GM12878 (cell line): Measurements from ENCODE around the gene RCBTB2. TPM values are rescaled to one million over a fixed set of nuclear protein-coding genes. Genes with fewer than 3 reads are reported as not detected.

Source experiments
- ATAC-seq: fragments of 200-7000 bp; cut with Tn5 transposase; 3 replicates; pipeline ENCODE4 v1.9.1; 2020; ENCODE audit warnings: mild to moderate bottlenecking, moderate library complexity
- BruUV-seq: library from RNA; stranded (reverse); fragments of 400-500 nt; replicated peaks from 2 replicates; lab custom pipeline; 2021; lab: Mats Ljungman, UMichigan
- CTCF ChIA-PET: fragments of 300-600 bp; sonication (Branson Sonifier 250); formaldehyde crosslinking; extraction: SDS; loops from one replicate; lab custom pipeline; 2021; ENCODE audit warnings: inconsistent platforms; lab: Yijun Ruan, JAX
- POLR2A ChIA-PET: fragments of 350-600 bp; formaldehyde crosslinking; extraction: SDS; loops from one replicate; lab custom pipeline; 2021; ENCODE audit warnings: inconsistent platforms; lab: Charles Lee
- RAD21 ChIA-PET: fragments of 300-600 bp; sonication (Branson Sonifier 250); formaldehyde crosslinking; loops from one replicate; lab custom pipeline; 2023; ENCODE audit warnings: antibody characterized with exemption; ENCODE audit not compliant: unreplicated experiment; lab: Charles Lee
- SMC1A ChIA-PET: fragments of 300-600 bp; sonication (Branson Sonifier 250); formaldehyde crosslinking; loops from one replicate; lab custom pipeline; 2023; ENCODE audit not compliant: unreplicated experiment, uncharacterized antibody; lab: Charles Lee
- DNase-seq: peaks from one replicate; pipeline ENCODE4 v3.0.0-alpha.2; 2011; ENCODE audit warnings: low read depth, low spot score
- FAIRE-seq: peaks from 3 replicates; lab custom pipeline; 2011; peaks lifted over from hg19 to GRCh38; lab: Jason Lieb, UNC
- H2AFZ ChIP-seq: 2 replicates; pipeline ENCODE4 v1.6.0; 2011; ENCODE audit warnings: low read depth, low read length, control low read depth; ENCODE audit not compliant: control insufficient read depth
- H3K27ac ChIP-seq: 2 replicates; pipeline ENCODE4 v1.5.1; 2011; ENCODE audit warnings: control low read depth; ENCODE audit not compliant: control insufficient read depth, insufficient read depth
- H3K27me3 ChIP-seq, 2 experiments: replicated peaks in 1 of 2; 2 replicates each; pipeline versions ENCODE4 v1.6.0 to v1.6.1; 2011; ENCODE audit warnings: low read length in 1 of 2; ENCODE audit not compliant: control insufficient read depth in 2 of 2, insufficient read depth in 2 of 2
- H3K36me3 ChIP-seq, 2 experiments: 2 replicates each; pipeline ENCODE4 v1.5.1; 2011; ENCODE audit warnings: low read length in 1 of 2; ENCODE audit not compliant: control insufficient read depth in 2 of 2, insufficient read depth in 2 of 2
- H3K4me1 ChIP-seq: 2 replicates; pipeline ENCODE4 v1.6.1; 2011; ENCODE audit warnings: mild to moderate bottlenecking, low read length, moderate library complexity, mixed read lengths; ENCODE audit not compliant: control insufficient read depth, insufficient read depth
- H3K4me2 ChIP-seq: 2 replicates; pipeline ENCODE4 v1.6.0; 2011; ENCODE audit warnings: control low read depth; ENCODE audit not compliant: control insufficient read depth, insufficient read depth
- H3K4me3 ChIP-seq: fragments of 200-600 bp; sonication (generic); 2 replicates; pipeline ENCODE4 v1.5.1; 2016
- H3K79me2 ChIP-seq: 2 replicates; pipeline ENCODE4 v1.6.0; 2011; ENCODE audit warnings: low read length; ENCODE audit not compliant: control insufficient read depth, insufficient read depth
- H3K9ac ChIP-seq: 2 replicates; pipeline ENCODE4 v1.8.0; 2011; ENCODE audit warnings: low read length, control low read depth, mixed read lengths; ENCODE audit not compliant: control insufficient read depth, insufficient read depth
- H3K9me3 ChIP-seq: replicated peaks from 3 replicates; pipeline ENCODE4 v1.5.1; 2011; ENCODE audit warnings: mild to moderate bottlenecking, low read length; ENCODE audit not compliant: control insufficient read depth, insufficient read depth
- H4K20me1 ChIP-seq: 2 replicates; pipeline ENCODE4 v1.6.0; 2011; ENCODE audit not compliant: control insufficient read depth, insufficient read depth
- CREB1 ChIP-seq: IDR thresholded peaks from 2 replicates; pipeline ENCODE4 v1.6.1; 2012; ENCODE audit warnings: low read depth, mild to moderate bottlenecking, inconsistent platforms
- CREM ChIP-seq: IDR thresholded peaks from 2 replicates; pipeline ENCODE4 v1.6.1; 2014; ENCODE audit warnings: antibody characterized with exemption, low read depth
- EP300 ChIP-seq, 2 experiments: fragments of 150-350 bp in 1 of 2; IDR thresholded peaks; 2 replicates each; pipeline ENCODE4 v1.6.1; 2011 to 2012; ENCODE audit warnings: low read depth in 2 of 2, low read length in 2 of 2, borderline replicate concordance in 1 of 2, improper control_type of control experiment in 1 of 2, inconsistent platforms in 1 of 2; ENCODE audit not compliant: control insufficient read depth in 1 of 2
- HDAC6 ChIP-seq: fragments of 200-600 bp; sonication (generic); IDR thresholded peaks from one replicate; pipeline ENCODE4 v1.8.0; 2017; ENCODE audit warnings: antibody characterized with exemption; ENCODE audit not compliant: unreplicated experiment
- MAX ChIP-seq: IDR thresholded peaks from 2 replicates; pipeline ENCODE4 v1.6.1; 2012; ENCODE audit warnings: low read depth, low read length, improper control_type of control experiment
- MEF2B ChIP-seq: fragments of 450-650 bp; IDR thresholded peaks from 2 replicates; pipeline ENCODE4 v1.6.1; 2018; ENCODE audit warnings: mild to moderate bottlenecking, moderate library complexity; ENCODE audit not compliant: partially characterized antibody, poor library complexity, severe bottlenecking
- NBN ChIP-seq: fragments of 450-650 bp; IDR thresholded peaks from 2 replicates; pipeline ENCODE4 v1.6.1; 2016
- NFYB ChIP-seq: IDR thresholded peaks from 2 replicates; pipeline ENCODE4 v1.6.1; 2011; ENCODE audit warnings: low read depth, mild to moderate bottlenecking, low read length, improper control_type of control experiment, moderate library complexity; ENCODE audit not compliant: insufficient read depth
- PAX5 ChIP-seq: IDR thresholded peaks from 2 replicates; pipeline ENCODE4 v1.6.1; 2011; ENCODE audit warnings: low read depth, low read length, borderline replicate concordance
- PML ChIP-seq: IDR thresholded peaks from 2 replicates; pipeline ENCODE4 v1.6.1; 2012; ENCODE audit warnings: low read length, inconsistent platforms
- SUZ12 ChIP-seq: fragments of 200-600 bp; sonication (generic); IDR thresholded peaks from one replicate; pipeline ENCODE4 v1.6.1; 2018; ENCODE audit warnings: antibody characterized with exemption, mild to moderate bottlenecking; ENCODE audit not compliant: unreplicated experiment
- YY1 ChIP-seq: IDR thresholded peaks from 2 replicates; pipeline ENCODE4 v1.6.1; 2011; ENCODE audit warnings: low read depth, mild to moderate bottlenecking, low read length
- ZZZ3 ChIP-seq: IDR thresholded peaks from 2 replicates; pipeline ENCODE4 v1.6.1; 2011; ENCODE audit warnings: low read depth; ENCODE audit not compliant: control insufficient read depth, insufficient read length
- WGBS: methylation state at CpG from one replicate; pipeline ENCODE4 v1.1.6; 2016; ENCODE audit warnings: low lambda C conversion rate; ENCODE audit not compliant: insufficient replicate concordance, insufficient coverage; ENCODE audit errors: missing lambda C conversion rate; 5-methylcytosine and 5-hydroxymethylcytosine counted together
- in situ Hi-C: fragments of 300-500 bp; cut with MboI; formaldehyde crosslinking; loops from 9 replicates; pipeline ENCODE4 v1.14.3; 2018; ENCODE audit warnings: mixed read lengths
- intact Hi-C: fragments of 100-400 bp; cut with micrococcal nuclease; formaldehyde crosslinking; loops from one replicate; pipeline ENCODE4 v1.14.2; 2022; ENCODE audit not compliant: unreplicated experiment
- polyA plus RNA-seq, 11 experiments: library from polyadenylated mRNA; depleted of rRNA in 4 of 11; unstranded in 6 of 11; stranded (reverse) in 5 of 11; fragments of >200 nt; fragmentation: Nextera tagmentation in 4 of 11; fragmentation: Illumina TruSeq in 1 of 11; extraction: Ambion mirVana in 4 of 11; extraction: Trizol in 1 of 11; gene quantifications; 1 replicate in 1 of 11; 2 replicates in 10 of 11; pipeline versions ENCODE4 v1.2.1 to v1.2.3, GENCODE V29; 2011 to 2016; ENCODE audit warnings: inconsistent platforms in 2 of 11, missing spikeins in 2 of 11, low read depth in 1 of 11
- total RNA-seq, 4 experiments: library from RNA; depleted of rRNA in 3 of 4; stranded (reverse); fragments of >200 nt in 3 of 4; fragmentation: Illumina TruSeq in 1 of 4; extraction: Trizol in 1 of 4; gene quantifications; 2 replicates each; pipeline versions ENCODE4 v1.2.1 to v1.2.3, GENCODE V29; 2013 to 2021

The RCBTB2 gene
- total and polyA plus RNA-seq, 10 of the 15 experiments (the other 5 are each of a cell fraction or from before 2014, with no cell fraction given) = 5.0 to 16.0 (median 8.5) TPM

GRCh38 chr13:48486362-48486761 lies 46.5 kb downstream of the RCBTB2 start (continued):
- TF ChIP-seq CREM (no peak), HDAC6 (no peak), ZZZ3 (no peak), SUZ12 (no peak), EP300 (IDR thresholded peaks at IDR 0.05; ENCODE audit: borderline replicate concordance in 1 of 2, control insufficient read depth in 1 of 2, low read depth in 2 of 2, low read length in 2 of 2) (no peak), PAX5 (no peak), NFYB (no peak), NBN (no peak), PML (no peak)

DNA sequence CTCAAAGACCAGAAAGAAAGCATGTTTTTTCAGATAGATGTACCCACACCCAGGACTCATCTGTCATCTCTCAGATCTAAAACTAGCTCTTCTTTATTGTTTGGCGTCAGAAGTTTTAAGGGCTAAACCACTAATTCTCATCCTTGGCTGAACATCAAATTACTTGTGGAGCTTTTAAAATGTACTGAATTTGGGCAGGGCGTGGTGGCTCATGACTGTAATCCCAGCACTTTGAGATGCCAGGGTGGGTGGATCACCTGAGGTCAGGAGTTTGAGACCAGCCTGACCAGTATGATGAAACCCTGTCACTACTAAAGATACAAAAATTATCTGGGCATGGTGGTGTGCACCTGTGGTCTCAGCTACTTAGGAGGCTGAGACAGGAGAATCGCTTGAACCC lies 47.4 kb downstream of the RCBTB2 start:
- BruUV-seq = no TSS peak
- FAIRE-seq = no peak

More for the DNA sequence above, 47.4 kb downstream of the RCBTB2 start:
- peaks cover 0 to 7% of the 10 kb centered on the region in 2 experiments; a peak in 1 of 4 replicates for H3K36me3 ChIP-seq
- SMC1A ChIA-PET = interaction anchor here (0.8 to 1.7 kb wide), 4 partner anchors 10 to 95 kb away, joined by 3 to 7 read pairs (median 4); no protein-coding TSS in a partner anchor
- DNase-seq (no peak), ATAC-seq (no peak)
- H4K20me1 ChIP-seq = no peaks in the 10 kb centered on the region
- no peak overlapping the region for H2AFZ ChIP-seq
- H3K9me3 ChIP-seq = no peaks in the 10 kb centered on the region; the same call in 1 of the 3 replicates
- peaks cover 30% of the 10 kb centered on the region; the same call in 1 of the 2 replicates for H3K4me1 ChIP-seq
- RAD21 ChIA-PET = interaction anchor here (0.6 to 1.1 kb wide), 2 partner anchors 129 to 766 kb away, joined by 3 to 4 read pairs; no protein-coding TSS in a partner anchor
- no peak overlapping the region for H3K9ac ChIP-seq
- intact Hi-C loops = no loop called here
- no peak overlapping the region for H3K4me2 ChIP-seq
- WGBS = 94% methylated on average over 3 of the region's 3 CpGs
- CTCF ChIA-PET = interaction anchor here (0.6 to 1.0 kb wide), 2 partner anchors 95 to 827 kb away, joined by 3 to 6 read pairs; no protein-coding TSS in a partner anchor
- H3K27me3 ChIP-seq = no peaks in the 10 kb centered on the region
- in situ Hi-C loops = no loop called here
- peaks cover 17% of the 10 kb centered on the region for H3K79me2 ChIP-seq
- no peak overlapping the region for H3K27ac ChIP-seq
- TF ChIP-seq MAX (no peak), CREB1 (no peak), YY1 (no peak), MEF2B (no peak)
- H3K4me3 ChIP-seq = no peak overlapping the region
- POLR2A ChIA-PET = no interaction called here
